ENCODE measurements around the gene PSMD3.

GRCh38 chr17:40038882-40039513 lies 58.4 kb downstream of the PSMD3 start:
- no peak for TF ChIP-seq POLR2A (IDR thresholded peaks at IDR 0.05)
- TF ChIP-seq, protein P1, sequence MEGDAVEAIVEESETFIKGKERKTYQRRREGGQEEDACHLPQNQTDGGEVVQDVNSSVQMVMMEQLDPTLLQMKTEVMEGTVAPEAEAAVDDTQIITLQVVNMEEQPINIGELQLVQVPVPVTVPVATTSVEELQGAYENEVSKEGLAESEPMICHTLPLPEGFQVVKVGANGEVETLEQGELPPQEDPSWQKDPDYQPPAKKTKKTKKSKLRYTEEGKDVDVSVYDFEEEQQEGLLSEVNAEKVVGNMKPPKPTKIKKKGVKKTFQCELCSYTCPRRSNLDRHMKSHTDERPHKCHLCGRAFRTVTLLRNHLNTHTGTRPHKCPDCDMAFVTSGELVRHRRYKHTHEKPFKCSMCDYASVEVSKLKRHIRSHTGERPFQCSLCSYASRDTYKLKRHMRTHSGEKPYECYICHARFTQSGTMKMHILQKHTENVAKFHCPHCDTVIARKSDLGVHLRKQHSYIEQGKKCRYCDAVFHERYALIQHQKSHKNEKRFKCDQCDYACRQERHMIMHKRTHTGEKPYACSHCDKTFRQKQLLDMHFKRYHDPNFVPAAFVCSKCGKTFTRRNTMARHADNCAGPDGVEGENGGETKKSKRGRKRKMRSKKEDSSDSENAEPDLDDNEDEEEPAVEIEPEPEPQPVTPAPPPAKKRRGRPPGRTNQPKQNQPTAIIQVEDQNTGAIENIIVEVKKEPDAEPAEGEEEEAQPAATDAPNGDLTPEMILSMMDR (IDR thresholded peaks at IDR 0.05) = no peak
